ENCODE data around the gene LIPH. TPM values are rescaled to one million over a fixed set of nuclear protein-coding genes. Genes with fewer than 3 reads are reported as not detected.

The LIPH gene
- total and polyA plus RNA-seq, 2 of the 8 experiments (the other 6 are each of a cell fraction or from before 2014, with no cell fraction given), result 0.08 TPM; not detected in 1

DNA sequence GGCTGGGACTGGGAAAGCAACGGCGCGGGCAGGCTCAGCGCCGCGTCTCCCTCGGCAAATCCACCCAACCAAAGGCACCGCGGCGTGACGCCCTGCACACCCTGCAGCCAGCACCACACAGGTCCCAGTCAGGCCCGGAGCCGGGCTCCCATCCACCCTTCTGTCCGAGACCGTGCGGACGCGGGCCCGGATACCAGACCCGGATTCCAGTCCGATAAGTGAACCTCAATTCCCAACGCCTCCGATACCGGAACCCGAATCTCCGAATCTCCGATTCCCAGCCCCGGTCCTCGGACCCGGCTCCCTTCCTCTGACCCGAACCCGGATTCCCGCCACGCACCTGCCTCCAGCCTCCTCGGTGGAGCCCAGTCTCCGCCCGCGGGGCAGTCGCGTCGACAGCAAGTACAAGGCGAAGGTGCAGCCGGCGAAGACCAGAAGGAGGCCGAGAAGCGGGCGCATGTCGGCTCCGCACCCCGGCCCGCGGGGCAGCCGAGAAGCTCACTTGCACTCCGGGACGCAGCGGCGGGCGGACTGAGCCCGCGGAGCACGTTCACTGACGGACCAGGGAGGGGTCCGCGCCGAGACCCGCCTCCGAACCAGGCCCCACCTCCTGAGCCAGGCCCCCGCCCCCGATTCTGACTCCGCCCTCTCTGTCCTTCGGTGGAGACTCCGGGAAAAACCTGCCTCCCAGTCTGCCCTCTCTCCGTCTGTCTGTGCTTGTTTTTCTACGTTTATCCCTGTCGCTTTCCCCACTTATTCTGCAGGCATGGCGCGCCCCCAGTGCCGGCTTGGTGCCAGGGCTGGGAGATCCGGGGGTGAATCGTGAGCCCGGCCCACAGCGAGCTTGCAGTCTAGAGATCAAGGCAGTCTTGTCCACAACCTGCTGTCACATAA, 53.6 kb downstream of the LIPH start, which contains the start of gene TMEM41A (continued):
- TF ChIP-seq SAP30 (IDR thresholded peaks at IDR 0.05; ENCODE audit: insufficient read depth, insufficient replicate concordance, low read length) (no peak), NRF1 (IDR thresholded peaks at IDR 0.05; ENCODE audit: low read depth, low read length) (no peak), SUZ12 (IDR thresholded peaks at IDR 0.05; ENCODE audit: low read length) (no peak), EZH2 (IDR thresholded peaks at IDR 0.05; ENCODE audit: low read depth, low read length, severe bottlenecking) (no peak), ZNF274 (IDR thresholded peaks at IDR 0.05; ENCODE audit: borderline replicate concordance, extremely low read depth, low read length) (no peak), TEAD4 (IDR thresholded peaks at IDR 0.05; ENCODE audit: low read depth, low read length) (peak; percentile 10; the same call in 1 of the 2 replicates), KDM5A (IDR thresholded peaks at IDR 0.05; ENCODE audit: low read length) (peak; percentile 94), HDAC2 (IDR thresholded peaks at IDR 0.05; ENCODE audit: borderline replicate concordance in 1 of 2, low read depth in 2 of 2, low read length in 2 of 2) (0 out of 4 replicates have a peak, but pooled peaks of 1 of the 2 experiments have one; percentile 73), RFX5 (IDR thresholded peaks at IDR 0.05; ENCODE audit: borderline replicate concordance, low read depth, low read length) (no peak)

Data from H1 (cell line).